ENCODE data around the gene PIP5K1A.
A peak's percentile ranks its signal among the peaks of the same experiment; 100 is the strongest.
"Not testable (repeated sequence)": the region's sequence is repeated elsewhere in the genome, so short reads cannot be mapped to it uniquely, and the experiment has no call there.

Gene PIP5K1A

GRCh38 chr1:151192047-151192446 lies 6.3 kb upstream of the PIP5K1A start:
- DNase-seq, result no peak

GRCh38 chr1:151193304-151193703 lies 5.0 kb upstream of the PIP5K1A start:
- DNase-seq, result no peak

- no peak for DNase-seq
These were observed 4.5 kb upstream of the PIP5K1A start for GRCh38 chr1:151193856-151194255.

GRCh38 chr1:151194894-151195594 lies 3.3 kb upstream of the PIP5K1A start:
- DNase-seq, result not testable (repeated sequence)

GRCh38 chr1:151196292-151196800 lies 2.0 kb upstream of the PIP5K1A start:
- peak in 4 of 5 experiments; percentile 14 to 69 (median 28) for DNase-seq

- peak in 1 of 5 experiments; percentile 27 for DNase-seq
These were observed 494 bp upstream of the PIP5K1A start for GRCh38 chr1:151197863-151198253.

GRCh38 chr1:151199873-151200581 lies 1.7 kb downstream of the PIP5K1A start:
- peak in 1 of 5 experiments; percentile 51 for DNase-seq

GRCh38 chr1:151205381-151205965 lies 7.1 kb downstream of the PIP5K1A start:
- not testable (repeated sequence) for DNase-seq

- DNase-seq, result peak in 1 of 5 experiments; percentile 30
These were observed 12.5 kb downstream of the PIP5K1A start for GRCh38 chr1:151210830-151211229.

- DNase-seq, result peak in 1 of 5 experiments; percentile 74
These were observed 13.8 kb downstream of the PIP5K1A start for GRCh38 chr1:151211972-151212705.

- no peak for DNase-seq
These were observed 15.2 kb downstream of the PIP5K1A start for GRCh38 chr1:151213560-151213959.

GRCh38 chr1:151221616-151222015 lies 23.3 kb downstream of the PIP5K1A start:
- no peak for DNase-seq

GRCh38 chr1:151222130-151222529 lies 23.8 kb downstream of the PIP5K1A start:
- DNase-seq, result no peak

GRCh38 chr1:151235235-151235634 lies 36.9 kb downstream of the PIP5K1A start:
- no peak for DNase-seq

GRCh38 chr1:151237678-151238466 lies 39.5 kb downstream of the PIP5K1A start:
- no peak for DNase-seq

- DNase-seq, result no peak
These were observed 40.1 kb downstream of the PIP5K1A start for GRCh38 chr1:151238467-151238739.

- DNase-seq, result no peak
These were observed 44.1 kb downstream of the PIP5K1A start for GRCh38 chr1:151242442-151242841.

- no peak for DNase-seq
These were observed 45.4 kb downstream of the PIP5K1A start for GRCh38 chr1:151243683-151244216.

- no peak for DNase-seq
These were observed 48.4 kb downstream of the PIP5K1A start for GRCh38 chr1:151246786-151247185.

- DNase-seq, result peak in 4 of 5 experiments; percentile 43 to 83 (median 47)
These were observed 53.5 kb downstream of the PIP5K1A start for GRCh38 chr1:151251656-151252470.

Measured in T-helper 2 cell (primary cell).